Subcutaneous adipose tissue (tissue), 4 donors: ENCODE data around the gene GRM8. TPM values are rescaled to one million over a fixed set of nuclear protein-coding genes. Genes with fewer than 3 reads are reported as not detected.

Source experiments
- CTCF ChIP-seq: fragments of 450-650 bp; IDR thresholded peaks from one replicate; pipeline ENCODE4 v1.5.1; 2016; ENCODE audit warnings: low read depth, mild to moderate bottlenecking, control low read depth, antibody characterized with exemption, moderate library complexity
- total RNA-seq, 4 donors: library from RNA; depleted of rRNA; stranded (reverse); fragments of >200 nt; gene quantifications; one replicate each; pipeline ENCODE4 v1.1.0, GENCODE V29; 2016

Gene GRM8
- total RNA-seq, 4 donors from 2014 or later = not detected

GRCh38 chr7:126682176-126682575 is 570.6 kb downstream of the GRM8 start:
- no peak for TF ChIP-seq CTCF

GRCh38 chr7:126668367-126668752 is 584.4 kb downstream of the GRM8 start:
- no peak for TF ChIP-seq CTCF

DNA sequence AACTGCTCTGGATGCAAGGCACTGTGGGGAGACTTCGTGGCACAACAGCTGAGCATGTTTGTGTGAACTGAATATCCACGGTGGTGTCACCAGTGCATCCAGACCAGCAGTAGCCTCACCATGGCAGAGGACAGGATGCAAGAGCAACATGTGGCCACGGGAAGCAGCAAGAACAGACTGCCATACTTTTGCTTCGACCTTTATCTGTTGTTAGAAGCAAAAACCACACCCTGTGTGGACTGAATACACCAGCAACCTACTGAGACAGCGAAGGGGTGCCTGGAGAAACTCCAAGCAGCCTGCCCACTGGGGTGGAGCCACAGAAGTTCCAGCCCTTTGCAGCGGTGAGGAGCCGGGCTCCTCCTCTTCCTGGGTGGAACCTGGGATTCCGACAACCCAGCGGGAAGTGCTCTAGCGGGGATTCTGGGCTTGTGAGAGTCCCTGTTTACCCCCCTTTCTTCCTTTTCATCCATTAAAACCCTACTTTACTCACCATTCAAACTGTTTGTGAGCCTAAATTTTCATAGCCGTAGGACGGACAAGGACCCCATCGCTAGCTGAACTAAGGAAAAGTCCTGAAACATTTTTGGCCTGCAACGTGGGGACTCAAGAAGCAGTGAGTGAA is 584.9 kb downstream of the GRM8 start:
- no peak for TF ChIP-seq CTCF

DNA sequence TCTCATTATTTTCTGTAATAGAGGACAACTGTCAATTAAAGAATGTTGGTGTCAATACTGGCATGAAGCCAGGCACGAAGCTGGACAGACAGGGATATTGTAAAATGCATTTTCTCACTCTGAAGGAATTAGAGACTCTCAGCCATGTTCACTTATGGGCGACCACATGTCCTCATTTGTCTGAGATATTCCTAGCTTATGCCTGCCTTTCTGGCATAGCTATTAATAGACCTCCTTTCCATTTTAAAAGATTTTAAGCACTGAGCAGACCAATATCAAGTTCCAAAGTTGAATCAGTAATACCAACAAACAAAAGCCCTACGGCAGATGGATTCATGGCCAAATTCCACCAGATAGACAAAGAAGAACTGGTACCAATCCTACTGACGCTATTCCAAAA is 589.9 kb downstream of the GRM8 start:
- no peak for TF ChIP-seq CTCF

DNA sequence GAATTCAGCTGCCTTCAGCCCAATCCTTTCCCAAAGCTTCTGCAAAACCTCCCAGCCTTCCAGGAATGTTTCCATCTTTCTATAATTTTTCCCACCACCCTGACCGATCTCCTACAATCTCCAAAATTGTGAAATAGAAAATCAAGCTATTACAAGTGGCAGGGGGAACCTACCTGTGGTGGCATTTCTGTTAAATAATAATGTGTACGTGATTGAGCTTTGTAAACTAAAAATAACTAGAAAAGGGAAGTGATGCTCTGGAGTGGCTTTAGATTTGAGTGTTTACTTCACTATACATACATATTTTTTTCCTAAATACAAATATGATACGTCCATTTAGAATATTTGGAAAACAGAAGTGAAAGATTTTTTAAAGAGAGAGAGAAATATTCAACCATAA is 593.6 kb downstream of the GRM8 start:
- no peak for TF ChIP-seq CTCF

DNA sequence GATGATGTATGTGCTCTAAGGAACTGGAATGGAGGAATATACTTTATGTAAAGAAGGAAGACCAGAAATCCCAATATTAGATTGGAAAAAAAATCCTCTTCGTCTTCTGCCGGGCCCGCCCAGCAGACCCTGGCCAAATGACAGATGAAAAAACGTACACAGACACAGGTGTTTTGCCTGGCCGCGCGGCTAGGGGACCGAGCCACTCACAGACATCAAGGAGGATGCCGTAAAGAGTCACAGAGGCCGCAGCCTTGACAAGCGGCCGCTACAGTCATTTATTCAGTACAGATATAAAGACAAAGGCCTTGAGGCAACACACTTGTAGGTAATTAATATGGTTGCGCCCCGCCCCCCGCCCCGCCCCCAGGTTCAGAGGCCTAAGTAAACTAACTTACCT is 594.1 kb downstream of the GRM8 start:
- TF ChIP-seq CTCF = no peak

DNA sequence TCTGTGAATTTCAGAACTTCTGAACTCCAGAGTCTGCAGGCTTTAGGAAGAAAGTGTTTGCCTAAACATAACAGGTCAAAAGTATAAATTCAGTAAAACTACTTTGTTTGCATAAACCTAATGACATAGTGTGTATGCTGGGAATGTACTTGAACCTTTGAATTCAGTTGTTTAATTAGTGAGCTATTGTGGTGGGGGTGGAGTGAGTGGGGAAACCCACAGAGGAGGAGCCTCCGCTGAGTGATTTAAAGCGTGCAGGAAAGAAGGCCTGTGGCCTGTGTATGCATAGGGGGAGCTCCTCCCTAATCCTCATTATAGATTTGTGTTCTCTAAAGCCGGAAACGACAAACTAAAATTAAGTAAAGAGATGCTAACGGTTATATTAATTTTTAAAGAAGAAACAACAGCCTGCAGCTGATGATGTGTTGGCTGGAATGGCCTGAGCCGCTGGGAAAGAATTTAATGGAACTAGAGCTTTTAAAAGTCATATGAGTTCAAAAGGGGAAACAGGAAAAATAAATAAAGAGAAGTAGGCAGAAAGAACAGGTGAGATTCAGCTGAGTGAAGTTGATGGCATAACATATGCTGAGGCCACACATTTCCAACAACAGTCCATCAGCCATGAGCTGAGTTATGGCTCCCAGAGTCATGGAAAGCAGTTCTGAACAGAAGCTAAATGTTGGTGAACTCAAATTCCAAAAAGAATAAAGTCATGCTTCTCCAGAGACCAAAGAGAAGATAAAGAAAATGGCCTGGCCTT is 595.0 kb downstream of the GRM8 start:
- no peak for TF ChIP-seq CTCF
